Gastroesophageal sphincter (tissue), 3 donors: Measurements from ENCODE around the gene GRN.

Source experiments
- EP300 ChIP-seq: sonication (generic); formaldehyde crosslinking; IDR thresholded peaks from one replicate; pipeline ENCODE4 v1.6.1; 2017; ENCODE audit warnings: antibody characterized with exemption, mild to moderate bottlenecking
- POLR2A ChIP-seq, 2 donors: fragments of 450-650 bp; IDR thresholded peaks; one replicate each; pipeline ENCODE4 v1.6.1; 2017; ENCODE audit warnings: antibody characterized with exemption in 2 of 2, mild to moderate bottlenecking in 2 of 2, moderate library complexity in 1 of 2
- POLR2AphosphoS5 ChIP-seq: sonication (generic); formaldehyde crosslinking; IDR thresholded peaks from one replicate; pipeline ENCODE4 v1.6.1; 2017; ENCODE audit warnings: antibody characterized with exemption
- TF ChIP-seq, protein P1 (sequence below), 4 experiments: fragments of 200-600 bp in 2 of 4; fragments of 450-650 bp in 2 of 4; sonication (generic) in 1 of 4; IDR thresholded peaks; one replicate each; pipeline ENCODE4 v1.5.1; 2017 to 2019; ENCODE audit warnings: antibody characterized with exemption in 4 of 4, mild to moderate bottlenecking in 2 of 4, moderate library complexity in 2 of 4

DNA sequence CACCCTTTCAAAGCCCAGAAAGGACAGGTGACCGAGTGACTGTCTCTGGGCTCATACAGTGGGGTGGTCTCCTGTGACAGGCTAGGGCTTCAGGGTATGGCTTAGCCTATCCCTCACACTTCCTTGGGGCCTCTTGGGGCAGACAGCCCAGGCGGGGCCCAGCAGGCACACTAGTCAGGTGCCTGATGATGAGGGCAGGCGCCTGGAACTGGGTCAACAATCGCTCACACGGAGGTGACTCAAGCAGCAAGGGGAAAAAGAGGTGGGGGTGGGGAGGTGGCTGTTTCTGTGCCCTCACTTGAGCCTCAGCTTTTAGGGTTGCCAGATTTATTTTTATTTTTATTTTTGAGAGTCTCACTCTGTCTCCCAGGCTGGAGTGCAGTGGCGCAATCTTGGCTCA is 6.4 kb upstream of the GRN start:
- no peak for TF ChIP-seq POLR2A (IDR thresholded peaks at IDR 0.05)
- TF ChIP-seq, protein P1, sequence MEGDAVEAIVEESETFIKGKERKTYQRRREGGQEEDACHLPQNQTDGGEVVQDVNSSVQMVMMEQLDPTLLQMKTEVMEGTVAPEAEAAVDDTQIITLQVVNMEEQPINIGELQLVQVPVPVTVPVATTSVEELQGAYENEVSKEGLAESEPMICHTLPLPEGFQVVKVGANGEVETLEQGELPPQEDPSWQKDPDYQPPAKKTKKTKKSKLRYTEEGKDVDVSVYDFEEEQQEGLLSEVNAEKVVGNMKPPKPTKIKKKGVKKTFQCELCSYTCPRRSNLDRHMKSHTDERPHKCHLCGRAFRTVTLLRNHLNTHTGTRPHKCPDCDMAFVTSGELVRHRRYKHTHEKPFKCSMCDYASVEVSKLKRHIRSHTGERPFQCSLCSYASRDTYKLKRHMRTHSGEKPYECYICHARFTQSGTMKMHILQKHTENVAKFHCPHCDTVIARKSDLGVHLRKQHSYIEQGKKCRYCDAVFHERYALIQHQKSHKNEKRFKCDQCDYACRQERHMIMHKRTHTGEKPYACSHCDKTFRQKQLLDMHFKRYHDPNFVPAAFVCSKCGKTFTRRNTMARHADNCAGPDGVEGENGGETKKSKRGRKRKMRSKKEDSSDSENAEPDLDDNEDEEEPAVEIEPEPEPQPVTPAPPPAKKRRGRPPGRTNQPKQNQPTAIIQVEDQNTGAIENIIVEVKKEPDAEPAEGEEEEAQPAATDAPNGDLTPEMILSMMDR (IDR thresholded peaks at IDR 0.05) = no peak
- TF ChIP-seq EP300 = no peak
- TF ChIP-seq POLR2AphosphoS5 = no peak
